Measurements from ENCODE around the gene GNA14.
"Not testable (repeated sequence)": the region's sequence is repeated elsewhere in the genome, so short reads cannot be mapped to it uniquely, and the experiment has no call there.

GNA14 gene

DNA sequence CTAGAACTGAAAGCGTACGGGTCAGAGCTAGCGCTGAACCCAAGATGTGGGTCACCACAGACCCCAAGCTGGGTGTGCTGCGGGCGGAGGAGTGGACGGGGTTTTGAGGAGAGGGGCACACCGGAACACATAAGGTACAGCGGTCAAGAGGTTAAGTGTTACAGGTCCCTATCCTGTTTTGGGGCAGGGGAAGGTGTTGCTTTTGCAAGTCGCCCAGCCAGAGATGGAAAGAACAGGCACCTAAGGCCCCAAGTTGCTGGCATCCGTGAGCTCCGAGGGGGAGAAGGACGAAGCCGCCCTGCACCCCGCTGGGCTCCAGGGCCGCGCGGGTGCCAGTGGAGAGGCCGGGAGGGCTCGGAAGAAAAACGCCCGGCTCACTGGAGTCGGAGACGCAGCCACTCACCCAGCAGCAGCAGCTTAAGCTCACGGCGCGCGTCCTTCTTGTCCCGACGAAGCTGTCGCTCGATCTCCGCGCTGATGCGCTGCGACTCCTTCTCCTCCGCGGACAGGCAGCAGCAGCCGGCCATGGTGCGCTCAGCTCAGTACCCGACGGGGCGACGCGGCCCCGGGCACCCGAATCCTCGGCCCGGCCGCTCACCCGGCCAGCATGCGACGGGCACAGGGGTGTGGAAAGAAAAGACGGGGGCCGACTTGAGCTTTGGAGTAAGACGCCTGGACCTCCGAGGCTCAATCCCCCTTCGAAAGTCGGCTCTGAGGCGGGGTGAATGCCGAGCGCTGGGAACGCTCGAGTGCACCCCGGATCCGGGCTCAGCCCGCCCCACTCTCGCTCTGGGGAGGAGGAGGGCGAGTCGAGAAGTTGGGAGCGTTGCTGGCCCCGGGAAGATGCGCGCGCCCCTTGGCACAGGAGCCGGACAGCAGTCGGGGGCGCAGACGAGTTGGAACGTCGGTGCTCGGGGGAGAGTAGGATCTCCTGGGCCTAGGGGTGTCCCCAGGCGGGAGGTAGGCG lies 572 bp downstream of the GNA14 start:
- FAIRE-seq: no peak

DNA sequence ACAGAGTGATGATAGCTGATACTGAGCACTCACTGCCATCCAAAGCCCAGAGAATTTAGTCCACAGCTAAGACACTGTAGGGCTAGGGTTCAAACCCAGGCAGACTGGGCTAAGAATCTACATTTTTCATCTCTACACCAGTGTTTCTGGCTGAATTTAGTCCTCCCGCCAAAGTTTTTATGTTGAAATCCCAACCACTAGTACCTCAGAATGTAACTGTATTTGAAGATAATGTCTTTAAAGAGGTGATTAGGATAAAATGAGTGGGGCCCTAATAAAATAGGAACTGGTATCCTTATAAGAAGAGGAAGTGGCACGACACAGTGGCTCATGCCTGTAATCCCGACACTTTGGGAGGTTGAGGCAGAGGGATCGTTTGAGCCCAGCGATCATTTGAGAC lies 4.3 kb downstream of the GNA14 start:
- no peak for DNase-seq (ENCODE audit: extremely low spot score, insufficient read length, low read depth)
- FAIRE-seq: no peak

More for the DNA sequence above, 572 bp downstream of the GNA14 start:
- DNase-seq (ENCODE audit: extremely low spot score, insufficient read length, low read depth): no peak

DNA sequence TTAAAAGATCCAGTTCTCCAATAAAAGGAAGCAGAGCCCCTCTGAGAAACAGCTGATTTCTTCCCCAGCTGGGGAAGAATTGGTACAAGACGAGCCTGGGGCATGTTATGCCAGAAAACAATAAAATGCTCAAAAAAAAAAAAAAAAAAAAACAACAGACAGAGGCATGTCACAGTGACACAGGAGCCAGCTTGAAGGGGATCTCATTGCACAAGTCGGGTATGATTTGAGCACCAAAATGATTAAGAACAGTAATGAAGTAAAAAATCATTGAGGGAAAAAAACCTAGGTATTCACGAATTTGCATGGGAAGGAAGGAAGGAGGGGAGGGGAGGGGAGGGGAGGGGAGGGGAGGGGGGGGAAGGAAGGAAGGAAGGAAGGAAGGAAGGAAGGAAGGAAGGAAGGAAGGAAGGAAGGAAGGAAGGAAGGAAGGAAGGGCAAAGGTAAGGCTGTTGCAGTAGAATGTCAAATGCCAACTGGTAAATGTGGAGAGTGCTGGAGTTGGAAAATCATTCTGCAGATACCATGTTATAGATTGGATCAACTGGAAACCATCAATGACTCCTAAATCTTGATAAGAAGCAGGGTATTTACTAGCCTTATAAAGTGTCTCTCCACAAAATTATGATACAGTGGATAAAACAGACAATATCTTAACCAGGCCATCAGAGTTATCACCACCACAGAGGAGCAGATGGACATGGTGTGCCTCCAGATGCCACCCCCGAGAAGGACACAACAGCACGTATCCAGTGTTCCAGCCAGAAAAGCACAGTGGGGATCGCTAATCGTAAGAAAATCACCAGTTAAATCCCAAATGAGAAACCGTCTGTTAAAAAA lies 7.2 kb downstream of the GNA14 start:
- no peak for FAIRE-seq
- DNase-seq (ENCODE audit: extremely low spot score, insufficient read length, low read depth): no peak

DNA sequence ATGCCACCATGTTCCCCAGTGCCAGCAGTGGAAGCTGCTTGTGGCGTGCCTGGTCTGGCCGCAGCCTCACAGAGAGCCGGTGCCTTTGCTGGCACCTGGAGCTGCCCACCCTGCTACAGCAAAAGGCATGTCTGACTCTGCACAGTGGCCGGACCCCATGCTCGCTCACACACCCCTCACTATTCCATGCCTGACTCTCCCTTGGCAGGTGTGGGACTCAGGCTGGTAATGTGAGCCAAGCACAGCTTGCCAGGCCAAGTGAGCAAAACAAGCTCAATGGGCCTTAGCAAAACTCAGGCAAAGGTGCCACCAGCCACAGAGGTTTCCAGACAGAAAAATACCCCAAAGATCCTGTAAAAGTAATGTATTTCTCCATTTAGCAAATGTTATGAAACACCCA lies 15.5 kb downstream of the GNA14 start:
- no peak for FAIRE-seq

DNA sequence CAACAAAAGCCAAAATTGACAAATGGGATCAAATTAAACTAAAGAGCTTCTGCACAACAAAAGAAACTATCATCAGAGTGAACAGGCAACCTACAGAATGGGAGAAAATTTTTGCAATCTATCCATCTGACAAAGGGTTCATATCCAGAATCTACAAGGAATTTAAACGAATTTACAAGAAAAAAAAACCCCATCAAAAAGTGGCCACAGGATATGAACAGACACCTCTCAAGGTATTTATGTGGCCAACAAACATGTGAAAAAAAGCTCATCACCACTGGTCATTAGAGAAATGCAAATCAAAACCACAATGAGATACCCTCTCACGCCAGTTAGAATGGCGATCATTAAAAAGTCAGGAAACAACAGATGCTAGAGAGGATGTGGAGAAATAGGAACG lies 19.3 kb downstream of the GNA14 start:
- not testable (repeated sequence) for FAIRE-seq; DNase-seq (ENCODE audit: extremely low spot score, insufficient read length, low read depth)

More for the DNA sequence above, 15.5 kb downstream of the GNA14 start:
- no peak for DNase-seq (ENCODE audit: extremely low spot score, insufficient read length, low read depth)

DNA sequence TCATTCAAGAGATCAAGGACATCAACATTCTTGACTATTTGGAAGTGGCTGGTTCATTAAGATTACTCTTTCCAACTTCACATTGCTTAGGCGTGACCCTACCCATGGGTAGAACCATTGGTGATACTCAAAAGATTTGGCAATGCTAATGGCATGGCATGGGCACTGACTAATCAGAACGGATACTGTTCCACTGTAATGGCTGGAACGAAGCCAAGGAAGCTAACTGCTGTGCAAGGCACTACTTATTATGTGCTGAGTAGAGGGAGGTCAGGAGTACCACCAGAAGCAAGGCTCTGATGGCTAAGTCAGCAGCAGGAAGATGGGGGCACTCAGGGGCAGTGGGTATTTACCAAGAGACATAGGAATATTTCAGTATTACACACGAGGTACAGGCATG lies 31.9 kb downstream of the GNA14 start:
- DNase-seq (ENCODE audit: extremely low spot score, insufficient read length, low read depth) (no peak), FAIRE-seq (no peak)

DNA sequence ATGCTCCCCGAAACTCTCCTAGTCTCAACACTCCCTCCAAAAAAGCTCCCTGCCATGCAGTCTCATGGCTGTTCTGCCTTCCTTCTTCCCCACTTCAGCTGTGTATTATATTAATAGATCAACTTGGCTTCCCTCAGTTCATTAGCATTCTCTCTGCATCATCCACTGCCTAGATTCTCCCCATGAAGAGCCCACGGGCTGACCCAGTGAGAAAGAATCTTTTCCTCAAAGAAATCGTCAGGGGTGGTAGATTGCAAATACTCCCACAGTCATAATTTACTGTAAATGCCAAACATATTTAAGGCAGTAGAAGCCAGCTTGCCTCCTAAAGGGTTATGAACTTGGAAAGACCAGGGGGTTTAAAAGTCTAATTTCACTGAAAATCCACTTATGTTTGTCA lies 33.5 kb downstream of the GNA14 start:
- DNase-seq (ENCODE audit: extremely low spot score, insufficient read length, low read depth) (no peak), FAIRE-seq (no peak)

DNA sequence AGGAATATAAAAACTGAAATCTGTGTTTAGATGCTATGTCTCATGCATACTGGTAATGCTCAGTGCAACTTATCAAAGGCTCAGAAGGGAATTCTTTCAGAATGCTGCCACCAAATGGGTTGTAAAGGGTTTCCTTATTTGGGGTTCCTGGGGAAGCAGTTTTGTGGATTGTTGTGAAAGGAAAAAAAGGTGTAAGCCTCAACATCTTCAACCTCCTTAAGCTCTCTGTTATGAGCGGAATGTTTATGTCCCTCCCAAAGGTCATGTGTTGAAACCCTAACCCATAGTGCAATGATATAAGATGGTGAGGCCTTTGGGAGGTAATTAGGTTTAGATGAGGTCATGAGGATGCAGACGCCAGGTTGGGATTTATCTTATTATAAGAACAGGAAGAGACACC lies 41.6 kb downstream of the GNA14 start:
- DNase-seq (ENCODE audit: extremely low spot score, insufficient read length, low read depth): no peak
- FAIRE-seq: no peak

DNA sequence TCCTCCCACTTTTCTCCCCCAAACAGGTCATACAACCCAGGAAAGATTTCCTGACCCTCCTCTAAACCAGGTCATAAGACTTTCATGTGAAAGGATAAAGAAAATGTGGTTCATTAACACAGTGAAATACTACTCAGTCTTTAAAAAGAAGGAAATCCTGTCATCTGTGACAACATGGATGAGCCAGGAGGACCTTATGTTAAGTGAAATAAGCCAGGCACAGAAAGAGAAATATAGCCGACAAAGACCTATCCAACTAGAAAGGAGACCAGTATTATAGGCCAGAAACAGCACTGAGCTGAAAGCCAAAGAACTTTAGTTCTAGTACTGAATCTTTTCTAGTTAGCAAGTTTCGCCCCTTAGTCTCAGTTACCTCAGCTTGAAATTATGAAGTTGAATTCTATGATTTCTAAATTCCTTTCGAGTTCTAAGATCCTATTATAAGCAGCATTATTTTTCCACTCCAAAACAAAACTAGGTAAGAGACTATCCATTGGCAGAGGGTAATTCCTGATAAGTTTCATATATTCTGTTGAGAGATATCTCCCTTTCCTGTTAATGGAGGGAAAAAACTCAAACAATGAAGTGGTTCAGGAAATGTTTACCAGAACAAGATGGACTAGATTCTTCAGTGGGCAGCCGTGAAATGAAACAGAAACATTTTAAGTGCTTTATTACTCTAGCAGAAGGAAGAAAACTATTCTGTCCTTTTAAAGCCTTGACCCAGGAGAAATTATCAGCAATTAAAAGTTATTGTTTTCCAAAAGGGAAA lies 42.5 kb downstream of the GNA14 start:
- no peak for FAIRE-seq

DNA sequence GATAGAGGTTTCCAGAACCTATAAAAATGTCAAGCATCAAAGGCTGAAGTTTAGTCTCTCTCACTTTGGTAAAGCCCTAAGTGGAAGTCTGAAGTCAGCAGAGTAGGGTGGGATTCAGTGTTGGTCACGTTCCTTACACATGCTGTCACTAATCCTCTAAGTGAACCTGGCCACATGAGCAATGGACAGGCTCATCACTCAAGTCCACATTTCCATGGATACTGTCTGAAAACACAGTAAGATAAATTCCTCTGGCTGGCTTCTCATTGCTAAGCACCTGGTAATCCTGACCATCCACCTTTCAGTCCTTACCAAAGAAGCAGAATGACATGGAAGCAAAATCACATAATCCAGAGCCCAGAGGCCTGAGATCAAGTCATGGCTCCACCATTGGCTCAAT lies 43.8 kb downstream of the GNA14 start:
- FAIRE-seq (no peak), DNase-seq (ENCODE audit: extremely low spot score, insufficient read length, low read depth) (no peak)

More for the DNA sequence above, 42.5 kb downstream of the GNA14 start:
- no peak for DNase-seq (ENCODE audit: extremely low spot score, insufficient read length, low read depth)

DNA sequence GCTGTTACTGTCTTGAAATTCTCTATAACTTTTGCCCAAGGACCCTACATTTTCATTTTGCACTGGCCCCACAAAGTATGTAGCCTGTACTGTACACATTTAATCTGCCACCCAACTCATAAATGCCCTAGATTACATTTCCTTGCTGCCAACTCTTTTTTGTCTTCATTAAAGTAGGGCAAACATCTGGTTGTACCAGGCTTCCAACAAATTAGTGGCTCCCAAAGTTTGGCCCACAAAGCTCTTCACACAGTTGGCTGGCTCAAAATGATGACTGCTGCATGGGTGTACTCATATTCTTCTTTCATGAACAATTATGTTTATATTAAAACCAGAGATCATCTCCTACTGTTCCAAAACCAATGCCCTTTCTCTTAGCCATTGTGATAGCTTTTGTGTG lies 45.3 kb downstream of the GNA14 start:
- FAIRE-seq (no peak), DNase-seq (ENCODE audit: extremely low spot score, insufficient read length, low read depth) (no peak)

DNA sequence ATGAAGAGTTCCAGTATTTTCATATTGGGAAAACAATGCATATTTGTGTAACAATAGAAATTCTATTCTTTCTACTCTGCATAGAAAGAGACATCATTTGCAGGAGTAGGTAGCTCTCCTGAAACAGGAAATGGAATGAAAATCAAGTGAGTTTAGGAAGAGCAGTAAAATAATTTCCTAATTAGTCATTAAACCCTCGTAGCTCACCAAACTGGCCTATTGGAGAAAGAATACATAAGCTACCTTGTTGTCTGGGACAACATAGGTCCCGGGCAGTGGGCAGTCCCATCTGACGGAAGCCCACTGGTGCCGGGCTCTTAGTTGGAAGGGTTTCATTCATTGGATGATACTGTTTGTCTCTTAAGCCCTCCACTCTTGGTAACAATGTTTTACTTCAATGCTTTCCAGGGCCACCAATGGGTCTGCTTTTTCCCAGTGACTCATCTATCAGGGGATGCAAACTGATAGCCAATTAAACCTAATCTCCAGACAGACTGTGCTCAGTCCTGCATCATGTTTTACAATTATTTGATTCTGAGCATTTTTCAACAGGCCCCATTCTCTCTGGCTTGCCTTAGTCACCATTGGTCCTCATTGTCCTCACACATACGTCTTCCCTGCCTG lies 46.5 kb downstream of the GNA14 start:
- no peak for FAIRE-seq
- no peak for DNase-seq (ENCODE audit: extremely low spot score, insufficient read length, low read depth)

DNA sequence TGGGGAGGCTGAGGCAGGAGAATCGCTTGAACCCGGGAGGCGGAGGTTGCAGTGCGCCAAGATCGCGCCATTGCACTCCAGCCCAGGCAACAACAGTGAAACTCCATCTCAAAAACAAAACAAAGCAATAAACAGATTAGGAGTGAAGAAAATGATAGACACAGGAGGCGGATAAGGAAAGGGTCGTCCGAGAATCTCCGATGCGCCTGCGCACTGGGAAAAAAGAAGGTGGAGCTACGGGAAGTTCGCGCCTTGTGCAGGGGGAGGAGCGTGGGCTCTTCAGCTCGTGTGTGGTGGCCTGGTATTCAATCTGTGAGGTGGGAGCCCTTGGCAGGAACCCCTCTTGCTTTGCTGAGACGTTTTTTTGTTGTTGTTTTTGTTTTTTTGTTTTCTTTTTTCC lies 47.3 kb downstream of the GNA14 start:
- FAIRE-seq (no peak), DNase-seq (ENCODE audit: extremely low spot score, insufficient read length, low read depth) (no peak)

DNA sequence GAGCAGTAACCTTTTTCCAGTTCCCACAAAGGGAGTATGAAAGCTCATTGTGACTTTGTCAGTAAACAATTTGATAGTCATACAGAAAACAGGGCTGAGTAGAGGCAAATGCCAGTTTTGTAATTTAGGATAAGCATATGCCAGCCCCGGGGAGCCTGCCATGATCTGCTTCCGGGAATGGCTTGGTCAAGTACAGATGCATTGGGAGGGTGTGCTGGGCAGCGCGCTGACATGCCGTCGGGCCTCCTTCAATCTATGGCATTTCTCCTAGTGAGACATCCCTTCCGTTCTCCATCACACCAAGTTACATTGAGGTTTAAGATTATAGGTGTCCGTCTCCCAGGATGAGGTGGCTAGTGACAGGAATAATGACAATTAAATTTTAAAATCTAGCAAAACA lies 48.6 kb downstream of the GNA14 start:
- no peak for FAIRE-seq

DNA sequence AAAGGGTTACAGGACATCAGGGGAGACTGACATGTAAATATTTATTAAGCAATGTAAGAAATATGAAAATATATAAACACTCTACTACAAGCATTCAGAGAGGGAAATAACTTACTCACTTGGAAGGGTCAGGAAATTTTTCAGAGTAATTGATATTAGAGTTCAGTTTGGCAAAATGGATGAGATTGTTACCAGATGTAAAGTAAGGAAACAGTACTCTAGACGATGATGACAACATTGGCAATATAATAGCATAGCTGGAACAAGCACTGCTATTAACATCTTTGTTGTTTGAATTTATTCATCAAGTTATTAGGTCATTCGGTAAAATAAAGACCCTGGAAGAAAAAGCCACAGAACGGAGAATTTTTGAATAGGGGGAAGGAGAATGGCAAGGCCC lies 49.1 kb downstream of the GNA14 start:
- FAIRE-seq (no peak), DNase-seq (ENCODE audit: extremely low spot score, insufficient read length, low read depth) (no peak)

More for the DNA sequence above, 48.6 kb downstream of the GNA14 start:
- no peak for DNase-seq (ENCODE audit: extremely low spot score, insufficient read length, low read depth)

DNA sequence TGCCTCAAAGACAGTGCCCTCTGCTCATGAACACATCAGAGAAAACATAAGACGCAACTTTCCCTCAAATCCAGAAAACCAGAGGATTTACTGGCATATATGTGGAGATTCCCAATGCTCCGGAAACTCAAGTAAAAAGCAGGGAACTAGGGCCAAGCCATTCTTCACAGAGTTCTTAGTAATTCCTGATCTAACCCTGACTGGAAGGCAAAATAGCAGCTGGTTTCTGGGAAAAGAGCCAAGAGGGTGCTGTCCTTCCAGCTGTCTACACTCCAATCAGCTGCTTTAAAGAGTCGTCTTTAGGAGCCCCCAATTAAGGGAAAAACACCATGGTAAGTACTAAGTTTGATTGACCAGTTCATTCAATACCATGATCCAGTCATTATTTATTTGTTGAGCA lies 49.6 kb downstream of the GNA14 start:
- FAIRE-seq: no peak

DNA sequence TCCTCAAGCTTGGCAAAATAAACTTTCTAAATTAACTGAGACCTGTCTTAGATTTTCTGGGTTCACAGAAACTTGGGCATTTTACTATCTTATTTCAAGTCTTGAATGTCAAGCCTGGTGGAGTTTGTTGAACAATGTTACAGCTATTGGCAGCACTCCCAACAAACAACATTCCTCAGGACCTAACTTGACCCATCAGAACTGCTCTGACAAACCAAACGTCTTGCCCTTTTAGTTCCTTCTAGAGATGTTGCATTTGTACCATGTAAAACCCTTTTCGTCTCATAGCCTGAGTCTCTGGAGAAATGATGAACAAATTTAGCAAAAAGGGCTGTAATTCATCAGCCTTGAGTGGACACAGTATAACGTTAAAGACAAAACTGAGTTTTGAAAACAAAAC lies 51.1 kb downstream of the GNA14 start:
- no peak for FAIRE-seq
- DNase-seq (ENCODE audit: extremely low spot score, insufficient read length, low read depth): no peak

More for the DNA sequence above, 49.6 kb downstream of the GNA14 start:
- DNase-seq (ENCODE audit: extremely low spot score, insufficient read length, low read depth): no peak

DNA sequence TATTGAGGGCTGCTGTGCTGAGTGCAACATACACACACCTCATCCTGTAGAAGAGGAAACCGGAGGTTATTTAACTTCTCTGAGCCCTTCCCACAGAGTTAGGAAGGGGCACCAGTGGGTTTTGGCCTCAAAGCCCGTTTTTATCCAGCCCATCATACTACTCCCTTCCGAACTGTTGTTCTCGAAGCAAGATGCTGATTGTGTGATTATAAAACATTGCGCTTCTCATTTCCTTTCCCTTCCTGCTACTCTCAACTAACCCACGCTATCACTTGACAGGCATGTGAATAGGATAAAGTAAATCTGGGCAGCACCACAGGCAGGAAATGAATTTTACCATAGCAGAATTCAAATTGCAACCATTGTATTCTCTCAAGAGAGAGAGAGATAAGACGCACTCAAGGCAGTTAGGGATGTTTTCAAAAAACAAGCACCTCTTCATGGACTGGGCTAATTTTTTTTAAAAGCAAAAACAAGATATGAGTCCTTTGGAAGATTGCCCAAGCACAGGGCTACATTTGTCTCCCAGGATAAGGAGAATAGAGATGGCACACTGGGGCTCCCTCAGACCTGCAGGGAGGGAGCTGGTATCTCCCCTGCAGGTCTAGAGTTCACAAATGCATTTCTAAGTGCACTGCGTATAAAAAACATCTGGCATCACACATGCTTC lies 52.6 kb downstream of the GNA14 start:
- FAIRE-seq: no peak
- DNase-seq (ENCODE audit: extremely low spot score, insufficient read length, low read depth): no peak

DNA sequence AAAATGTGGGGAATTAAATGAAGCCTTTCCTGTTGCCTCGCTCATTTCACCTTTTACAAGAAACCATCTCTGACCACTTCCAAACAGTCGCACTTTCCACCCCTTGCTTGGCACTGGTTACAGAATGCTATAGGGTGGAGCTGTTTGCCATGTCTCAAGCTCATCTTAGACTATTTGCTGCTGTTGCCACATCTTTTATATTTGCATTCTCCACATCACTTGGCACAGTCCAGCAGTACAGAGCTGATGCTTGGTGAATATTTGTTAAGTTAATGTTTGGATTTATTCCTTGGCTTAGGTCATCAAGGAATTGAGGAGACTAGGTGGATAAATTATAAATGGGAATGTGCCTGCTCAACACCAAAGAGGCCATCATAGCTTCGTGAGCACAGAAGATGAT lies 53.2 kb downstream of the GNA14 start:
- FAIRE-seq (no peak), DNase-seq (ENCODE audit: extremely low spot score, insufficient read length, low read depth) (no peak)
